A375 (cell line): ENCODE data around the gene RHBDD1. TPM values are rescaled to one million over a fixed set of nuclear protein-coding genes. Genes with fewer than 3 reads are reported as not detected.

Experiments
- small RNA-seq: library from RNA; depleted of rRNA; stranded (forward); fragments of <200 nt; gene quantifications from one replicate; pipeline ENCODE3, GENCODE V24; 2014
- total RNA-seq: library from RNA; depleted of rRNA; stranded (reverse); fragments of >200 nt; shearing (Covaris generic); gene quantifications from 2 replicates; pipeline ENCODE4 v1.2.3, GENCODE V29; 2014; rRNA removed

RHBDD1 gene
- total RNA-seq, result 4.8 and 9.5 TPM in 2 replicates

GRCh38 chr2:226835796-226836547 is at the start of gene RHBDD1:
RHBDD1 (plus strand) TSS chr2:226836054; CDS start chr2:226864694, 28,640 bp downstream.

DNA sequence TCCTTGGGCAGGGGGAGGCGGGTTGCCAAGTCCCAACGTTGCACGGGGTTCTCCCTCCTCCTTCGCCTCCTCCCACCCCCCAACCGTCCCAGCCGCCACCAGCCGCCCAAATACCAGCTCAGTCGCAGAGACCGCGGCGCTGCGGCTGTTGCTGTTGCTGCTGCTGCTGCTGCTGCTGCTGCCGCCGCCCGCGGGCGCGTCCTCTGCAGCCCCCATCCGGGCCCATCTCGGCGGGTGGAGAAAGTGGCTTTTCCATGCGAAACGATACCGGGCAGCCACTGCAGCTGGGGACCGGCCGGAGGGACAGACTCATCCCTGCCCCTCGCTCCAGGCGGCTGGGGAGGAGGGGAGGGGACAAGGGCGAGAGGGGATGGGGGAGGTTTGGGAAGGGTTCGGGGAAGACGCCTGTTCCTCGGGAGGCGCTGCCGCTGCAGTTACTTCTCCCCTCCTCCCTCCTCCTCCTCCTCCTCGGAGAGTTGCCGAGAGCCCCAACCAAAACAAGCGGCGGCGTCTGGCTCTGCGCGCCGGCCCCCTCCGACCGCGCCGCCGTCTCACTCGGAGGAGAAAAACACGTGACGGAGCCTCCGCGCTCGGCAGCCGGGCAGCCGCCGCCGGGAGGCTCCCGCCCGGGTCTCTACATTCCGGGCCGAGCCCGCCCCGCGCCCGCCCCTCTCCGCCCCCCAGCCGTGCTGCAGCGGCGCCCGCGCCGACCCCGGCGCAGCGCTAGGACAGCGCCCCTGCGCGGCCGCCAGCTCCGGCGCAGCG is 36.5 kb upstream of the RHBDD1 start, which contains the start of gene IRS1:
IRS1 (minus strand) TSS at position 610 of the 765 bp plus-strand sequence. CDS start 1,082 bp downstream, outside the sequence.

Small RNA genes lying within 50 kb of the gene (small RNA-seq; reads per million reads assigned to genes)
- not detected for gene RF00554

Other genes starting within 250 kb of the RHBDD1 start
- 9.2 and 9.8 TPM in 2 replicates for gene IRS1, start 36.2 kb upstream of the RHBDD1 start, total RNA-seq